ENCODE results near the gene HOXB9. TPM values are rescaled to one million over a fixed set of nuclear protein-coding genes. Genes with fewer than 3 reads are reported as not detected.
A peak's percentile ranks its signal among the peaks of the same experiment; 100 is the strongest.

The HOXB9 gene
- total RNA-seq, 2 experiments from 2014 or later = 0.11 to 0.23 TPM

- no peaks in the 10 kb centered on the region for H3K36me3 Mint-ChIP-seq
- H3K27ac Mint-ChIP-seq = peak within 1 kb of the TSS; percentile 70
Observed at GRCh38 chr17:48615047-48615962, 10.9 kb downstream of the HOXB9 start, which contains the start of gene HOXB8. TSS of gene HOXB8 (minus strand) at chr17:48615292. CDS start at chr17:48614704, 588 bp downstream.

GRCh38 chr17:48613862-48614694, 12.1 kb downstream of the HOXB9 start:
- Mint-ChIP-seq H3K36me3 (no peaks in the 10 kb centered on the region), H3K27me3 (peaks cover 80% of the 10 kb centered on the region), H3K9me3 (no peaks in the 10 kb centered on the region), H3K4me3 (peak overlapping the region; percentile 47), H3K27ac (peak overlapping the region; percentile 60), H3K4me1 (peaks cover 42% of the 10 kb centered on the region)
- POLR2A ChIA-PET = interaction anchor here (0.9 to 1.6 kb wide), 3 partner anchors 12 to 21 kb away, joined by 3 to 5 read pairs (median 4); partner anchors contain the start of gene HOXB9
- ATAC-seq (ENCODE audit: low read depth) (no peak), DNase-seq (peak; percentile 61)

More at GRCh38 chr17:48615047-48615962, 10.9 kb downstream of the HOXB9 start, which contains the start of gene HOXB8:
- Mint-ChIP-seq H3K27me3 (peaks cover 82% of the 10 kb centered on the region), H3K4me1 (peaks cover 39% of the 10 kb centered on the region), H3K4me3 (peak within 1 kb of the TSS; percentile 11), H3K9me3 (no peaks in the 10 kb centered on the region)
- DNase-seq = no peak
- POLR2A ChIA-PET = interaction anchor here (0.5 to 1.4 kb wide), 3 partner anchors 14 to 532 kb away, joined by 3 to 4 read pairs (median 4); no protein-coding TSS in a partner anchor
- no peak for ATAC-seq (ENCODE audit: low read depth)

GRCh38 chr17:48612854-48613691, 13.1 kb downstream of the HOXB9 start:
- DNase-seq = peak; percentile 66
- peaks cover 37% of the 10 kb centered on the region for H3K4me1 Mint-ChIP-seq
- POLR2A ChIA-PET = interaction anchor here (1.6 kb wide), 1 partner anchor 13 kb away, joined by 5 read pairs; the partner anchor contains the start of gene HOXB9

GRCh38 chr17:48612456-48612853, 13.7 kb downstream of the HOXB9 start:
- Mint-ChIP-seq H3K36me3 (no peaks in the 10 kb centered on the region), H3K27ac (no peak overlapping the region), H3K4me1 (peaks cover 35% of the 10 kb centered on the region), H3K9me3 (no peaks in the 10 kb centered on the region), H3K4me3 (peak overlapping the region; percentile 69), H3K27me3 (peaks cover 79% of the 10 kb centered on the region)
- DNase-seq = no peak
- POLR2A ChIA-PET = no interaction called here
- no peak for ATAC-seq (ENCODE audit: low read depth)

More at GRCh38 chr17:48612854-48613691, 13.1 kb downstream of the HOXB9 start:
- Mint-ChIP-seq H3K27ac (no peak overlapping the region), H3K36me3 (no peaks in the 10 kb centered on the region), H3K4me3 (peak overlapping the region; percentile 79), H3K27me3 (peaks cover 78% of the 10 kb centered on the region), H3K9me3 (no peaks in the 10 kb centered on the region)
- peak; percentile 55 for ATAC-seq (ENCODE audit: low read depth)

- ATAC-seq (ENCODE audit: low read depth) (no peak), DNase-seq (no peak)
- Mint-ChIP-seq H3K4me3 (peak overlapping the region; percentile 86), H3K36me3 (no peaks in the 10 kb centered on the region), H3K9me3 (no peaks in the 10 kb centered on the region), H3K27ac (no peak overlapping the region), H3K27me3 (peaks cover 76% of the 10 kb centered on the region), H3K4me1 (peaks cover 31% of the 10 kb centered on the region)
- POLR2A ChIA-PET = no interaction called here
Observed at GRCh38 chr17:48611681-48612455, 14.3 kb downstream of the HOXB9 start.

- H3K36me3 Mint-ChIP-seq = no peaks in the 10 kb centered on the region
Observed at GRCh38 chr17:48611213-48611612, 14.9 kb downstream of the HOXB9 start.

GRCh38 chr17:48610282-48611211, 15.6 kb downstream of the HOXB9 start, which contains the start of gene HOXB7:
TSS of gene HOXB7 (minus strand) at chr17:48611017. CDS start at chr17:48610918, 99 bp downstream.
- H3K27me3 Mint-ChIP-seq = peaks cover 76% of the 10 kb centered on the region
- H3K4me3 Mint-ChIP-seq = peak within 1 kb of the TSS; percentile 86
- DNase-seq (peak; percentile 80), ATAC-seq (ENCODE audit: low read depth) (peak; percentile 43)
- H3K4me1 Mint-ChIP-seq = peaks cover 31% of the 10 kb centered on the region
- H3K9me3 Mint-ChIP-seq = no peaks in the 10 kb centered on the region
- no peaks in the 10 kb centered on the region for H3K36me3 Mint-ChIP-seq
- POLR2A ChIA-PET = no interaction called here
- H3K27ac Mint-ChIP-seq = peak within 1 kb of the TSS; percentile 59

More at GRCh38 chr17:48611213-48611612, 14.9 kb downstream of the HOXB9 start:
- Mint-ChIP-seq H3K4me1 (peaks cover 31% of the 10 kb centered on the region), H3K4me3 (peak overlapping the region; percentile 86), H3K9me3 (no peaks in the 10 kb centered on the region), H3K27me3 (peaks cover 78% of the 10 kb centered on the region), H3K27ac (peak overlapping the region; percentile 59)
- POLR2A ChIA-PET = no interaction called here
- no peak for DNase-seq
- no peak for ATAC-seq (ENCODE audit: low read depth)

GRCh38 chr17:48609759-48610281, 16.3 kb downstream of the HOXB9 start:
- POLR2A ChIA-PET = no interaction called here
- H3K27ac Mint-ChIP-seq = no peak overlapping the region
- ATAC-seq (ENCODE audit: low read depth) = no peak

GRCh38 chr17:48609033-48609432, 17.1 kb downstream of the HOXB9 start:
- peaks cover 75% of the 10 kb centered on the region for H3K27me3 Mint-ChIP-seq
- POLR2A ChIA-PET = no interaction called here
- H3K9me3 Mint-ChIP-seq = no peaks in the 10 kb centered on the region
- H3K4me1 Mint-ChIP-seq = peaks cover 27% of the 10 kb centered on the region
- no peak for ATAC-seq (ENCODE audit: low read depth)
- no peaks in the 10 kb centered on the region for H3K36me3 Mint-ChIP-seq
- H3K4me3 Mint-ChIP-seq = peak overlapping the region; percentile 11
- DNase-seq = no peak
- H3K27ac Mint-ChIP-seq = no peak overlapping the region

More at GRCh38 chr17:48609759-48610281, 16.3 kb downstream of the HOXB9 start:
- H3K9me3 Mint-ChIP-seq = no peaks in the 10 kb centered on the region
- no peaks in the 10 kb centered on the region for H3K36me3 Mint-ChIP-seq
- H3K4me3 Mint-ChIP-seq = peak overlapping the region; percentile 86
- peaks cover 75% of the 10 kb centered on the region for H3K27me3 Mint-ChIP-seq
- H3K4me1 Mint-ChIP-seq = peaks cover 29% of the 10 kb centered on the region
- DNase-seq = no peak

GRCh38 chr17:48608494-48608834, 17.7 kb downstream of the HOXB9 start:
- no peak overlapping the region for H3K27ac Mint-ChIP-seq
- peaks cover 28% of the 10 kb centered on the region for H3K4me1 Mint-ChIP-seq
- peaks cover 73% of the 10 kb centered on the region for H3K27me3 Mint-ChIP-seq
- DNase-seq (no peak), ATAC-seq (ENCODE audit: low read depth) (no peak)
- POLR2A ChIA-PET = no interaction called here
- H3K36me3 Mint-ChIP-seq = no peaks in the 10 kb centered on the region
- no peaks in the 10 kb centered on the region for H3K9me3 Mint-ChIP-seq
- H3K4me3 Mint-ChIP-seq = no peak overlapping the region
